Smooth muscle cell (in vitro differentiated cells): Measurements from ENCODE around the gene OTOP2. TPM values are rescaled to one million over a fixed set of nuclear protein-coding genes. Genes with fewer than 3 reads are reported as not detected.
"Not testable (repeated sequence)": the region's sequence is repeated elsewhere in the genome, so short reads cannot be mapped to it uniquely, and the experiment has no call there.

Experiments used
- DNase-seq: peaks from one replicate; lab custom pipeline; 2025; ENCODE audit not compliant: unreplicated experiment; lab: John Stamatoyannopoulos, UW
- H2AFZ ChIP-seq: fragments of 200-600 bp; sonication (generic); 2 replicates; pipeline ENCODE4 v1.6.0; 2016; ENCODE audit warnings: antibody characterized with exemption, low read depth, mild to moderate bottlenecking
- H3F3A ChIP-seq: fragments of 200-600 bp; sonication (generic); 2 replicates; pipeline ENCODE4 v1.6.0; 2017; ENCODE audit warnings: antibody characterized with exemption, low read depth
- H3K27ac ChIP-seq: fragments of 200-600 bp; sonication (generic); 2 replicates; pipeline ENCODE4 v1.5.1; 2016; ENCODE audit warnings: low read depth, mild to moderate bottlenecking
- H3K27me3 ChIP-seq: fragments of 200-600 bp; sonication (generic); 2 replicates; pipeline ENCODE4 v1.6.1; 2016; ENCODE audit warnings: low read depth, mild to moderate bottlenecking
- H3K36me3 ChIP-seq: fragments of 200-600 bp; sonication (generic); 2 replicates; pipeline ENCODE4 v1.5.1; 2016; ENCODE audit warnings: low read depth
- H3K4me1 ChIP-seq: fragments of 200-600 bp; sonication (generic); 2 replicates; pipeline ENCODE4 v1.5.1; 2016; ENCODE audit warnings: low read depth
- H3K4me2 ChIP-seq: fragments of 200-600 bp; sonication (generic); 2 replicates; pipeline ENCODE4 v1.6.0; 2016; ENCODE audit warnings: mild to moderate bottlenecking
- H3K4me3 ChIP-seq: fragments of 200-600 bp; sonication (generic); 2 replicates; pipeline ENCODE4 v1.5.1; 2016; ENCODE audit warnings: mild to moderate bottlenecking
- H3K79me2 ChIP-seq: fragments of 200-600 bp; sonication (generic); 2 replicates; pipeline ENCODE4 v1.6.0; 2016; ENCODE audit warnings: low read depth, mild to moderate bottlenecking
- H3K9ac ChIP-seq: fragments of 200-600 bp; sonication (generic); 2 replicates; pipeline ENCODE4 v1.6.0; 2016; ENCODE audit warnings: low read depth
- H3K9me3 ChIP-seq: fragments of 200-600 bp; sonication (generic); replicated peaks from 2 replicates; pipeline ENCODE4 v1.5.1; 2016; ENCODE audit warnings: low read depth
- H4K20me1 ChIP-seq: fragments of 200-600 bp; sonication (generic); 2 replicates; pipeline ENCODE4 v1.6.0; 2016; ENCODE audit warnings: low read depth
- WGBS: methylation state at CpG from one replicate; pipeline ENCODE4 v1.1.7; 2016; ENCODE audit warnings: low lambda C conversion rate; 5-methylcytosine and 5-hydroxymethylcytosine counted together
- polyA plus RNA-seq: library from polyadenylated mRNA; unstranded; fragments of >200 nt; fragmentation: Nextera tagmentation; extraction: Ambion mirVana; gene quantifications from 2 replicates; pipeline ENCODE4 v1.2.1, GENCODE V29; 2016
- total RNA-seq: library from RNA; depleted of rRNA; stranded (reverse); fragments of >200 nt; gene quantifications from 2 replicates; pipeline ENCODE4 v1.2.3, GENCODE V29; 2014
- TF ChIP-seq, protein P1 (sequence below): fragments of 200-600 bp; sonication (generic); IDR thresholded peaks from 2 replicates; pipeline ENCODE4 v1.5.1; 2017; ENCODE audit warnings: borderline replicate concordance, mild to moderate bottlenecking, antibody characterized with exemption; ENCODE audit not compliant: insufficient read depth, poor library complexity, severe bottlenecking

The OTOP2 gene
- total and polyA plus RNA-seq, 2 experiments from 2014 or later = not detected

- Histone ChIP-seq H3K4me2 (peak overlapping the region; percentile 89), H3K4me1 (peaks cover 11% of the 10 kb centered on the region), H3K9me3 (no peaks in the 10 kb centered on the region), H3K27ac (peak overlapping the region; percentile 77), H3K27me3 (no peaks in the 10 kb centered on the region), H3K36me3 (no peaks in the 10 kb centered on the region), H3F3A (peaks cover 11% of the 10 kb centered on the region), H3K4me3 (peak overlapping the region; percentile 63), H3K79me2 (no peaks in the 10 kb centered on the region), H3K9ac (peak overlapping the region; percentile 77), H4K20me1 (no peaks in the 10 kb centered on the region), H2AFZ (peak overlapping the region; percentile 72)
- 73% methylated on average over 15 of the region's 16 CpGs for WGBS
- DNase-seq = no peak
- TF ChIP-seq, protein P1, sequence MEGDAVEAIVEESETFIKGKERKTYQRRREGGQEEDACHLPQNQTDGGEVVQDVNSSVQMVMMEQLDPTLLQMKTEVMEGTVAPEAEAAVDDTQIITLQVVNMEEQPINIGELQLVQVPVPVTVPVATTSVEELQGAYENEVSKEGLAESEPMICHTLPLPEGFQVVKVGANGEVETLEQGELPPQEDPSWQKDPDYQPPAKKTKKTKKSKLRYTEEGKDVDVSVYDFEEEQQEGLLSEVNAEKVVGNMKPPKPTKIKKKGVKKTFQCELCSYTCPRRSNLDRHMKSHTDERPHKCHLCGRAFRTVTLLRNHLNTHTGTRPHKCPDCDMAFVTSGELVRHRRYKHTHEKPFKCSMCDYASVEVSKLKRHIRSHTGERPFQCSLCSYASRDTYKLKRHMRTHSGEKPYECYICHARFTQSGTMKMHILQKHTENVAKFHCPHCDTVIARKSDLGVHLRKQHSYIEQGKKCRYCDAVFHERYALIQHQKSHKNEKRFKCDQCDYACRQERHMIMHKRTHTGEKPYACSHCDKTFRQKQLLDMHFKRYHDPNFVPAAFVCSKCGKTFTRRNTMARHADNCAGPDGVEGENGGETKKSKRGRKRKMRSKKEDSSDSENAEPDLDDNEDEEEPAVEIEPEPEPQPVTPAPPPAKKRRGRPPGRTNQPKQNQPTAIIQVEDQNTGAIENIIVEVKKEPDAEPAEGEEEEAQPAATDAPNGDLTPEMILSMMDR = no peak
Measured at GRCh38 chr17:74981318-74981978, 57.4 kb downstream of the OTOP2 start.

DNA sequence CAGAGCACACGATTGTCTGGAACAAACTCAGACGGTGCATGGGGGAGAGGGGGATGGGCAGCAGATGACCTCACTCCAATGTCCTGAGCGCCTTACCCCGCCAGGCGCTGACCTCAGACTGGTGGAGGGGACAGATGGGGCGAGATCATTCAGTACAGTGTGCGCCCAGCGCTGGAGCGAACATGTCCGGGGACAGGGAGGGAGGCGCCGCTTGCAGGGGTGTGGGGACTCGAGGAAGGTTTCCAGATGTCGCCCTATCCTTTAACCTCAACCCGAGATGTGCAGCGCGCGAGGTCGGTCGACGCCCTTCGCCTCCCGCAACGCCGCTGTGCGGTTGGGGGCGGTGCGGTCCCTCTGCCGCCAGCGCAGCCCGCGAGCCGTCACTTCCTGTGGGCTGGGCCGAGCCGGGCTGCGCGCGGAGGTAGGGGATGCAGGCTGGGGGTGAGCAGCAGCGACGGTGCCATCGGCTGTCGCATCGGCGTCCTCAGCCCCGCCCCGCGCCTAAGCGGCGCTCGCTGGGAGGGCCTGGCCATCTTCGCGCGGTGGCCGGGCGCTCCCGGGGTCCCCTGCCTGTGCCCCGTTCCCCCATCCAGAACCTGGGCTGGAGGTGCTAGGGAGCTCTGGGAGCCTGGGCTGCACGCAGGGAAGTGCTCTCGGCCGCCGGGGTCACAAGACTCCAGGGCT lies 58.0 kb downstream of the OTOP2 start:
- under 1% methylated on average over 58 of the region's 61 CpGs for WGBS

DNA sequence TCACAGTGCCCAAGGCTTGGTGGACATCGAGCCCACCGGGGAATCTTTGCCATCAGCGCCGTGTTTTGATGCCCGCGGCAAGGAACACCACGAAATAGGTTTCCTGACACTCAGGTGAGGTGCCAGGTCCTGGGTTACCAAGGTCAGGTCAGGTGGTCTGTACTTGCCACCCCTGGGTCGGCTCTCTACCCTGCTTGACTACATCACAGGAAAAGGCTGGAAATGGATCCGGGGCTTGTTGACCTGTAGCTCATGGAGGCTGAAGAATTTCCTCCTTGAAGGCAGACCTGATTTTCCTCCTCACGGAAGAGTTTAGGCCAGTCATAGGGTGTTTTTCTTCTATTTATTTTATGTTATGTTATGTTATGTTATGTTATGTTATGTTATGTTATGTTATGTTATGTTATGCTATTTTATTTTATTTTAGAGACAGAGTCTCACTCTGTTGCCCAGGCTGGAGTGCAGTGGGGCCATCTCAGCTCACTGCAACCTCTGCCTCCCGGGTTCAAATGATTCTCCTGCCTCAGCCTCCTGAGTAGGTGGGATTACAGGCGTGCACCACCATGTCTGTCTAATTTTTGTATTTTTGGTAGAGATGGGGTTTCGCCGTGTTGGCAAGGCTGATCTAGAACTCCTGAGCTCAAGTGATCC lies 58.7 kb downstream of the OTOP2 start:
- Histone ChIP-seq H3F3A (peaks cover 18% of the 10 kb centered on the region), H3K27ac (peak overlapping the region; percentile 77), H3K4me1 (peaks cover 11% of the 10 kb centered on the region), H3K9ac (peak overlapping the region; percentile 77), H2AFZ (peak overlapping the region; percentile 72), H3K4me2 (peak overlapping the region; percentile 89), H3K4me3 (peak overlapping the region; percentile 63)
- H3K36me3 ChIP-seq, DNase-seq, H3K27me3 ChIP-seq, H3K79me2 ChIP-seq, H3K9me3 ChIP-seq, H4K20me1 ChIP-seq: not testable (repeated sequence)
- WGBS = 29% methylated on average over 14 of the region's 14 CpGs

More for the DNA sequence above, 58.0 kb downstream of the OTOP2 start:
- Histone ChIP-seq H3K9me3 (no peaks in the 10 kb centered on the region), H4K20me1 (no peaks in the 10 kb centered on the region), H3K27me3 (no peaks in the 10 kb centered on the region), H3K4me3 (peak overlapping the region; percentile 63), H3K4me1 (peaks cover 11% of the 10 kb centered on the region), H3K36me3 (no peaks in the 10 kb centered on the region), H2AFZ (peak overlapping the region; percentile 72), H3K27ac (peak overlapping the region; percentile 77), H3F3A (peaks cover 18% of the 10 kb centered on the region), H3K4me2 (peak overlapping the region; percentile 89), H3K79me2 (no peaks in the 10 kb centered on the region), H3K9ac (peak overlapping the region; percentile 77)
- TF ChIP-seq, protein P1 = no peak
- peak; percentile 42 for DNase-seq

Other genes with a start within 250 kb of the OTOP2 start
- not detected in 2 replicates for gene CD300LF, start 211.3 kb upstream of the OTOP2 start, total RNA-seq
- gene CD300LF, start 211.3 kb upstream of the OTOP2 start, polyA plus RNA-seq = not detected in 2 replicates
- gene RAB37, start 187.0 kb upstream of the OTOP2 start, total RNA-seq = not detected in 2 replicates
- gene RAB37, start 187.0 kb upstream of the OTOP2 start, polyA plus RNA-seq = 0.16 TPM in 1 of 2 replicates, not detected in the other
- 12.4 and 23.2 TPM in 2 replicates for gene NHERF1, start 175.6 kb upstream of the OTOP2 start, total RNA-seq
- 31.9 and 38.8 TPM in 2 replicates for gene NHERF1, start 175.6 kb upstream of the OTOP2 start, polyA plus RNA-seq
- 21.4 and 23.5 TPM in 2 replicates for gene NAT9, start 147.9 kb upstream of the OTOP2 start, total RNA-seq
- 42.5 and 48.3 TPM in 2 replicates for gene NAT9, start 147.9 kb upstream of the OTOP2 start, polyA plus RNA-seq
- 0.13 TPM in 2 replicates for gene GRIN2C, start 64.4 kb upstream of the OTOP2 start, total RNA-seq
- 0.30 and 0.32 TPM in 2 replicates for gene GRIN2C, start 64.4 kb upstream of the OTOP2 start, polyA plus RNA-seq
- 5.6 and 10.4 TPM in 2 replicates for gene FDXR, start 51.3 kb upstream of the OTOP2 start, total RNA-seq
- gene FDXR, start 51.3 kb upstream of the OTOP2 start, polyA plus RNA-seq = 18.7 and 22.1 TPM in 2 replicates
- 0.22 TPM in 1 of 2 replicates, not detected in the other for gene FADS6, start 30.6 kb upstream of the OTOP2 start, total RNA-seq
- gene FADS6, start 30.6 kb upstream of the OTOP2 start, polyA plus RNA-seq = not detected in 2 replicates
- gene USH1G, start 1.0 kb upstream of the OTOP2 start, total RNA-seq = 0.49 TPM in 2 replicates
- 0.32 and 0.58 TPM in 2 replicates for gene USH1G, start 1.0 kb upstream of the OTOP2 start, polyA plus RNA-seq
- not detected in 2 replicates for gene OTOP3, start 11.6 kb downstream of the OTOP2 start, total RNA-seq
- gene OTOP3, start 11.6 kb downstream of the OTOP2 start, polyA plus RNA-seq = not detected in 2 replicates
- gene HID1, start 48.5 kb downstream of the OTOP2 start, total RNA-seq = 6.8 and 8.8 TPM in 2 replicates
- gene HID1, start 48.5 kb downstream of the OTOP2 start, polyA plus RNA-seq = 3.3 and 22.0 TPM in 2 replicates
- 35.9 and 40.7 TPM in 2 replicates for gene CDR2L, start 63.4 kb downstream of the OTOP2 start, total RNA-seq
- 37.8 and 39.9 TPM in 2 replicates for gene CDR2L, start 63.4 kb downstream of the OTOP2 start, polyA plus RNA-seq
- 36.8 and 75.6 TPM in 2 replicates for gene MRPL58, start 88.4 kb downstream of the OTOP2 start, total RNA-seq
- gene MRPL58, start 88.4 kb downstream of the OTOP2 start, polyA plus RNA-seq = 36.2 and 41.4 TPM in 2 replicates
- 233 and 309 TPM in 2 replicates for gene ATP5PD, start 122.7 kb downstream of the OTOP2 start, total RNA-seq
- 318 and 321 TPM in 2 replicates for gene ATP5PD, start 122.7 kb downstream of the OTOP2 start, polyA plus RNA-seq
- gene KCTD2, start 123.0 kb downstream of the OTOP2 start, total RNA-seq = 18.2 and 27.3 TPM in 2 replicates
- 11.1 and 12.7 TPM in 2 replicates for gene KCTD2, start 123.0 kb downstream of the OTOP2 start, polyA plus RNA-seq
- 11.1 and 17.1 TPM in 2 replicates for gene SLC16A5, start 163.7 kb downstream of the OTOP2 start, total RNA-seq
- gene SLC16A5, start 163.7 kb downstream of the OTOP2 start, polyA plus RNA-seq = 19.5 and 22.0 TPM in 2 replicates
- 3.0 and 6.8 TPM in 2 replicates for gene ARMC7, start 185.7 kb downstream of the OTOP2 start, total RNA-seq
- 1.8 and 3.5 TPM in 2 replicates for gene ARMC7, start 185.7 kb downstream of the OTOP2 start, polyA plus RNA-seq
- 25.8 and 39.9 TPM in 2 replicates for gene NT5C, start 207.5 kb downstream of the OTOP2 start, total RNA-seq
- gene NT5C, start 207.5 kb downstream of the OTOP2 start, polyA plus RNA-seq = 46.8 and 53.5 TPM in 2 replicates
- gene JPT1, start 230.2 kb downstream of the OTOP2 start, total RNA-seq = 103 and 141 TPM in 2 replicates
- 240 and 288 TPM in 2 replicates for gene JPT1, start 230.2 kb downstream of the OTOP2 start, polyA plus RNA-seq